ENCODE measurements around the gene CPAMD8. TPM values are rescaled to one million over a fixed set of nuclear protein-coding genes. Genes with fewer than 3 reads are reported as not detected.
"Not testable (repeated sequence)": the region's sequence is repeated elsewhere in the genome, so short reads cannot be mapped to it uniquely, and the experiment has no call there.

The CPAMD8 gene
- total RNA-seq, 1 experiment from 2014 or later: 0.64 TPM

- in situ Hi-C loops (cut with HindIII; ENCODE audit: low pct_unique_long_range_greater_than_20kb, low sequenced_read_pairs); DNase-seq (ENCODE audit: low read depth): not testable (repeated sequence)
Measured at GRCh38 chr19:16960996-16961822, 65.4 kb downstream of the CPAMD8 start.

GRCh38 chr19:16958277-16958676 is 68.3 kb downstream of the CPAMD8 start:
- DNase-seq (ENCODE audit: low read depth); in situ Hi-C loops (cut with HindIII; ENCODE audit: low pct_unique_long_range_greater_than_20kb, low sequenced_read_pairs): not testable (repeated sequence)

DNA sequence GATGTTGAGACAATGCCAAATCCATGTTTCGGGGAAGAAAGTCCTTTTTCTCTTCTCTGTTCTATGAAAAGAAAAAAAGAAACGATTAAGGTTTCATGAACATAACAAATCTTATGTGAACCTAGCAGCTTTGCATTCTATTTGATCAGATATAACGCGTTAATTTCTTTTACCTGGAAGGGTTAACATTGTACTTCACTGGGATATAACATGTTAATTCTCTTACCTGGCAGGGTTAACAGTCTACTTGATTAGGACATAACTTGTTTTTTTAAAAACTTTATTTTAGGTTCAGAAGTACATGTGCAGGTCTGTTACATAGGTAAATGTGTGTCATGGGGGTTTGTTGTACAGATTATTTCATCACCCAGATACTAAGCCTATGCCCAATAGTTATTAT is 68.8 kb downstream of the CPAMD8 start:
- in situ Hi-C loops (cut with HindIII; ENCODE audit: low pct_unique_long_range_greater_than_20kb, low sequenced_read_pairs): no loop called here

GRCh38 chr19:16957151-16957701 is 69.4 kb downstream of the CPAMD8 start:
- DNase-seq (ENCODE audit: low read depth): no peak
- in situ Hi-C loops (cut with HindIII; ENCODE audit: low pct_unique_long_range_greater_than_20kb, low sequenced_read_pairs): no loop called here

More for the DNA sequence above, 68.8 kb downstream of the CPAMD8 start:
- DNase-seq (ENCODE audit: low read depth): no peak

DNA sequence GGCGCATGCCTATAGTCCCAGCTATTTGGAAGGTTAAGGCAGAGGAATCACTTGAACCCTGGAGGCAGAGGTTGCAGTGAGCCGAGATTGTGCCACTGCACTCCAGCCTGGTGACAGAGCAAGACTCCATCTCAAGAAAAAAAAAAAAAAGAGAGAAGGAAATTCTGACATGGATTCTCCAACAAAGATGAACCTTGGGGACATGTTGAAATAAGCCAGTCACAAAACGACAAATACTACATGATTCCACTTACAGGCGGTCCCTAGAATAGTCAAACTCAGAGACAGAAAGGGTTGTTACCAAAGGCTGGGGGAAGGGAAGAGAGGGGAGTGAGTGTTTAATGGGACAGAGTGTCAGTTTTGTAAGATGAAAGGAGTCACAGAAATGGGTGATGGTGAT is 71.4 kb downstream of the CPAMD8 start:
- in situ Hi-C loops (cut with HindIII; ENCODE audit: low pct_unique_long_range_greater_than_20kb, low sequenced_read_pairs): no loop called here
- no peak for DNase-seq (ENCODE audit: low read depth)

- in situ Hi-C loops (cut with HindIII; ENCODE audit: low pct_unique_long_range_greater_than_20kb, low sequenced_read_pairs): no loop called here
- no peak for DNase-seq (ENCODE audit: low read depth)
Measured at GRCh38 chr19:16952046-16952445, 74.6 kb downstream of the CPAMD8 start.

DNA sequence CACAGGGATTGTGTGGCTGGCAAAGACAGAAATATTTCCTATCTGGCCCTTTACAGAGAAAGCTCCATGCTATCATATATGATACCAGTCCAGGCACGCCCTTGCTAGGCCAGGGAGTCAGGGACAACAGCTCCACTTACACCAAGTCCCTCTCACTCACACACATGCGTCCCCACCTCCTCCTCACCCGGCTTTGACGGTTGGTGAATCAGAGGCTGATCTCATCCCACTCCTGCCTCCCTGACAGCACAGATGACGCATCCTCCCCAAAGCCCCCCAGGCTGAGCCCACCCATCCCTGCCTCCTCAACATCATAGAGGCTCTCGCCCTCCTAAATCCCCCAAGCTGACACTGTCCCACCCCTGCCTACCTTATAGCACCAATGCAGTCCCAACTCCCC is 75.1 kb downstream of the CPAMD8 start:
- in situ Hi-C loops (cut with HindIII; ENCODE audit: low pct_unique_long_range_greater_than_20kb, low sequenced_read_pairs): no loop called here
- DNase-seq (ENCODE audit: low read depth): no peak

DNA sequence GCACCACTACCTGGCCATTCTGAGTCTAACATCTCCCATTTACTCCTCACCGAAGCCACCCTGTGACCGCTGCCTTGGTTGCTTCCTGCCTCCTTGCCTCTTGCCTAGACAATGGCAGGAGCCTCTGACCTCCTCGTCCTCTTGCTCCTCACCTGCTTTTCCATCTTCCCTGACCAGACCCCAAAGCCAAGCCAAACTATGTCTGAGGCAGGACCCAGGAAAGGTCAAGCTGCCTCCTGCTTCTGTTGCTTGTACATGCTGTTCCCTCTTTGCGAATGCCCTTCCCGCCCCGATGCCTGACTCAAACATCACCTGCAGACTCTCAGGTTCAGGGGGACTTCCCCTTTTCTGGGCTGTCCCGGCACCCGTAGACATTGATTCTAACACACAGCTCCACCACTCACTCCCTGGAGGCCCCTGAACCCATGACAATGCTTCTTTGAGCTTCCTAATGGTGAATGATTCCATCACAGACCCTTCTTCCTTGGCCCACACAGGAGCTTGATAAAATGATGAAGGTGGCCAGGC is 77.0 kb downstream of the CPAMD8 start:
- in situ Hi-C loops (cut with HindIII; ENCODE audit: low pct_unique_long_range_greater_than_20kb, low sequenced_read_pairs): no loop called here
- DNase-seq (ENCODE audit: low read depth): no peak

GRCh38 chr19:16946951-16947940 is 79.4 kb downstream of the CPAMD8 start:
- in situ Hi-C loops (cut with HindIII; ENCODE audit: low pct_unique_long_range_greater_than_20kb, low sequenced_read_pairs): no loop called here
- DNase-seq (ENCODE audit: low read depth): no peak

DNA sequence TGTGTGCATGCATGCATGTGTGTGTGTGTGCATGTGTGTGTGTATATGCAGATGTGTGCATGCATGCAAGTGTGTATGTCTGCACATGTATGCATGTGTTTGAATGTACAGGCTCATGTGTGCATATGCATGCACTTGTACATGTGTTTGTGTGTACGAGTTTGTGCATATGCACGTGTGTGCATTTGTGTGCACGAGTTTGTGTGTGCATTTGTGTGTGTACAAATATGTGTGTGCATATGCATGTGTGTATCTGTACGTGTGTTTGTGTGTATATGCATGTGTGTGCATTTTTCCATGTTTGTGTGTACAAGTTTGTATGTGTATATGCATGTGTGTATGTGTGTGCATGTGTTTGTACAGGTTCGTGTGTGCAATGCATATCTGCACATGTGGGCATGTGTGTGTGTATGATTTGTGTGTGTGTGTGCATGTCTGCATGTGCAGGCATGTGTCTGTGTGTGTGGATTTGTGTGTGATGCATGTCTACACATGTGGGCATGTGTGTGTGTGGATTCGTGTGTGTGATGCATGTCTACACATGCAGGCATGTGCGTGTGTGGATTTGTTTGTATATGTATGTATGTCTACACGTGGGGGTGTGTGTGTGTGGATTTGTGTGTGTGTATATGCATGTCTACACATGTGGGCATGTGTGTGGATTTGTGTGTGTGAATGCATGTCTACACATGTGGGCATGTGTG is 80.7 kb downstream of the CPAMD8 start:
- no peak for DNase-seq (ENCODE audit: low read depth)
- in situ Hi-C loops (cut with HindIII; ENCODE audit: low pct_unique_long_range_greater_than_20kb, low sequenced_read_pairs): no loop called here

GRCh38 chr19:16945364-16945714 is 81.3 kb downstream of the CPAMD8 start:
- in situ Hi-C loops (cut with HindIII; ENCODE audit: low pct_unique_long_range_greater_than_20kb, low sequenced_read_pairs): no loop called here
- no peak for DNase-seq (ENCODE audit: low read depth)

DNA sequence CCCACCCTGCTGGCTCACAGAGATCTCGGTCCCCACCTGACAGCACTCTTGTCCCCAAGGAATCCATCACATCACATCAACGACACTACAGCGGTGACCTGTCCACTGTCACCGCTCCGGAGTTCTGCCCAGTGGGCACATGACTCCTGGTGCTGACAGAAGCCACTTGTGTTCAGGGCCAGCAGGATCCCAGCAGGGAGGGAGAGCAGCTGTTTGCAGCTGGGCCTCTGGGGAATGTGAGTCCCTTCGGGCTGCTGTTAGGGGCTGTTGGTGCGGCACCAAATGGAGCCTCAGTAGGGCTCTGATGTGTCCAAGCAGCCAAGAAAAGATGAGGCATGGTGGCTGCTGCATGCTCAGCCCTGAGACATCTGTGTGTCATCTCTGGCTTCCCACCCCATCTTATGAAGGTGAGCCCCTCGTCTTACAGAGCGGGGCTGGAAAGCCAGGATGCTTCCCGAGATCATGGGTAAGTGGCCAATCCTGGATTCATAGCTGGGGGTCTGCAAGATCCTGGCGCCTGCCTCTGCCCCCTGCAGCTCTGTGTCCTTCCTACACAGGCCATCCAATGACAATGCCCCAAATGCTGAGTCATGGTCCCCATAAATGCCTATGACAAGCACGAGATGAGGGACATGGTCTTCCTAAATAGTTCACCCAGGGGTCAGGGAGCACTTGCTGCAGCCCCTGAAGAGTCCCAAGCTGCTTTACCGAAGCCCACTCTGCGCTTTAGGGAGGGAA is 81.8 kb downstream of the CPAMD8 start:
- in situ Hi-C loops (cut with HindIII; ENCODE audit: low pct_unique_long_range_greater_than_20kb, low sequenced_read_pairs): no loop called here

DNA sequence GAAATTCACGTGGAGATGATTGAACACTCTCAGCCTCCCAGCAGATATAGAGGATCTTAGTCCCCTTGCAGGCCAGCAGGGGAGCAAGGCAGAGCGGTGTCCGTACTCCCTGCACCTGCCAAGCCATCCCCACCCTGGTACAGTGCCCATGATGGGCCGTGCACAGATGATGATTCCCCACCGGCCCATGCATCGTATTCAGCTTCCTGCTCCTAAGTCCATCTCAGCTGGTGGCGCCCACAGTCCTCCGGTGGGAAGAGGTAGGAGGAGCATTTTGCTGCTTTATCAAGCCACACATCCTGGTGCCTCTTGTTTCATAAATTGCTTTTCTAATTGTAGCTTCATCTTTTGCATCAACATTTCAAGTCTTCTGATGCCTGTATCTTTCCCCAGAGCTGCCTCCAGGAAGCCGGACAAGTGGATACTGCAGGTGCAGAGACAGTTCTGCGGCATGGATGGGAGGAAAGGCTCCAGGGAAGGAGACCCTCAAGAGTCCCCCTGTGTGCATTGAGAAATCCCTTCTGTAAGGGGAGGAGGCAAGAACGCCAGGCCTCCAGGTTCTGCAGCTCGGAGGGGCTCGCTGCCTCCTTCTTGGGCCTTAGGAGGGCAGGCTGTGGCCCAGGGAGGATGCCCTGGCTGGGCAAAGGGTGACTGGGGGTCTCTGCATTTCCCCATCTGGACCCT is 82.5 kb downstream of the CPAMD8 start:
- DNase-seq (ENCODE audit: low read depth): no peak
- in situ Hi-C loops (cut with HindIII; ENCODE audit: low pct_unique_long_range_greater_than_20kb, low sequenced_read_pairs): no loop called here

More for the DNA sequence above, 81.8 kb downstream of the CPAMD8 start:
- no peak for DNase-seq (ENCODE audit: low read depth)

DNA sequence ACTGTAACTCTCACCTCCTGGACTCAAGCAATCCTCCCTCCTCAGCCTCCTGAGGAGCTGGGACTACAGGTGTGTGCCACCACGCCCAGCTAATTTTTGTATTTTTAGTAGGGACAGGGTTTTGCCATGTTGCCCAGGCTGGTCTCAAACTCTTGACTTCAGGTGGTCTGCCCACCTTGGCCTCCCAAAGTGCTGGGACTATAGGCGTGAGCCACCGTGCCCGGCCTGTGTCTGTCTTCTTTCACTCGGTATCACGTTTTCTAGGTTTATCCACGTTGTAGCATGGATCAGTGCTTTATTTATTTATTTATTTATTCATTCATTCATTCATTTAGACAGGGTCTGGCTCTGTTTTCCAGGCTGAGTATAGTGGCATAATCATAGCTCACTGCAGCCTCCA is 83.5 kb downstream of the CPAMD8 start:
- in situ Hi-C loops (cut with HindIII; ENCODE audit: low pct_unique_long_range_greater_than_20kb, low sequenced_read_pairs); DNase-seq (ENCODE audit: low read depth): not testable (repeated sequence)

- in situ Hi-C loops (cut with HindIII; ENCODE audit: low pct_unique_long_range_greater_than_20kb, low sequenced_read_pairs): no loop called here
- no peak for DNase-seq (ENCODE audit: low read depth)
Measured at GRCh38 chr19:16942583-16942982, 84.0 kb downstream of the CPAMD8 start.

GRCh38 chr19:16940626-16941025 is 86.0 kb downstream of the CPAMD8 start:
- in situ Hi-C loops (cut with HindIII; ENCODE audit: low pct_unique_long_range_greater_than_20kb, low sequenced_read_pairs): no loop called here
- no peak for DNase-seq (ENCODE audit: low read depth)

- DNase-seq (ENCODE audit: low read depth); in situ Hi-C loops (cut with HindIII; ENCODE audit: low pct_unique_long_range_greater_than_20kb, low sequenced_read_pairs): not testable (repeated sequence)
Measured at GRCh38 chr19:16940063-16940462, 86.5 kb downstream of the CPAMD8 start.

All from Caki2 (cell line).